Measurements from ENCODE around the gene DIRAS1.

The DIRAS1 gene

GRCh38 chr19:2721570-2722540 is 683 bp upstream of the DIRAS1 start:
- Histone ChIP-seq H3K4me3 (ENCODE audit: severe bottlenecking) (no peak overlapping the region), H3K4me1 (ENCODE audit: insufficient read depth, poor library complexity, severe bottlenecking) (no peaks in the 10 kb centered on the region), H3K27me3 (ENCODE audit: insufficient read depth, poor library complexity, severe bottlenecking) (peaks cover 22% of the 10 kb centered on the region), H3K9me3 (ENCODE audit: severe bottlenecking) (no peaks in the 10 kb centered on the region), H3K27ac (ENCODE audit: poor library complexity, severe bottlenecking) (no peak overlapping the region), H3K36me3 (ENCODE audit: low read depth) (no peaks in the 10 kb centered on the region)
- ATAC-seq (ENCODE audit: low read depth) (no peak), DNase-seq (ENCODE audit: low spot score) (no peak)
- no peak for TF ChIP-seq CTCF (IDR thresholded peaks at IDR 0.05; ENCODE audit: poor library complexity, severe bottlenecking)

- Histone ChIP-seq H3K4me3 (ENCODE audit: severe bottlenecking) (no peak overlapping the region), H3K27ac (ENCODE audit: poor library complexity, severe bottlenecking) (no peak overlapping the region), H3K36me3 (ENCODE audit: low read depth) (no peaks in the 10 kb centered on the region), H3K27me3 (ENCODE audit: insufficient read depth, poor library complexity, severe bottlenecking) (peaks cover 22% of the 10 kb centered on the region), H3K9me3 (ENCODE audit: severe bottlenecking) (peaks cover 4% of the 10 kb centered on the region), H3K4me1 (ENCODE audit: insufficient read depth, poor library complexity, severe bottlenecking) (no peaks in the 10 kb centered on the region)
- peak; percentile 37; the same call in 2 of the 3 replicates for ATAC-seq (ENCODE audit: low read depth)
- DNase-seq (ENCODE audit: low spot score), result no peak
- TF ChIP-seq CTCF (IDR thresholded peaks at IDR 0.05; ENCODE audit: poor library complexity, severe bottlenecking), result no peak
Measured at GRCh38 chr19:2719920-2720776, 1.0 kb downstream of the DIRAS1 start.

GRCh38 chr19:2719232-2719735 is 1.9 kb downstream of the DIRAS1 start:
- Histone ChIP-seq H3K4me3 (ENCODE audit: severe bottlenecking) (no peak overlapping the region), H3K36me3 (ENCODE audit: low read depth) (no peaks in the 10 kb centered on the region), H3K27ac (ENCODE audit: poor library complexity, severe bottlenecking) (no peak overlapping the region), H3K27me3 (ENCODE audit: insufficient read depth, poor library complexity, severe bottlenecking) (peaks cover 22% of the 10 kb centered on the region), H3K4me1 (ENCODE audit: insufficient read depth, poor library complexity, severe bottlenecking) (no peaks in the 10 kb centered on the region), H3K9me3 (ENCODE audit: severe bottlenecking) (peaks cover 4% of the 10 kb centered on the region)
- no peak for ATAC-seq (ENCODE audit: low read depth)
- TF ChIP-seq CTCF (IDR thresholded peaks at IDR 0.05; ENCODE audit: poor library complexity, severe bottlenecking), result no peak
- DNase-seq (ENCODE audit: low spot score), result no peak

GRCh38 chr19:2717638-2718541 is 3.3 kb downstream of the DIRAS1 start:
- H3K4me1 ChIP-seq (ENCODE audit: insufficient read depth, poor library complexity, severe bottlenecking), result no peaks in the 10 kb centered on the region
- H3K36me3 ChIP-seq (ENCODE audit: low read depth), result no peaks in the 10 kb centered on the region
- ATAC-seq (ENCODE audit: low read depth) (no peak), DNase-seq (ENCODE audit: low spot score) (no peak)
- H3K9me3 ChIP-seq (ENCODE audit: severe bottlenecking), result peaks cover 4% of the 10 kb centered on the region
- H3K4me3 ChIP-seq (ENCODE audit: severe bottlenecking), result no peak overlapping the region
- H3K27me3 ChIP-seq (ENCODE audit: insufficient read depth, poor library complexity, severe bottlenecking), result peaks cover 22% of the 10 kb centered on the region
- TF ChIP-seq CTCF (IDR thresholded peaks at IDR 0.05; ENCODE audit: poor library complexity, severe bottlenecking), result no peak
- H3K27ac ChIP-seq (ENCODE audit: poor library complexity, severe bottlenecking), result no peak overlapping the region

Data from RWPE2 (cell line).